K562 (cell line): Measurements from ENCODE around the gene GMDS. TPM values are rescaled to one million over a fixed set of nuclear protein-coding genes. Genes with fewer than 3 reads are reported as not detected.

ENCODE experiments used
- ATAC-seq: fragments of 200-7000 bp; cut with Tn5 transposase; 3 replicates; pipeline ENCODE4 v1.9.1; 2020; ENCODE audit warnings: moderate library complexity
- BruUV-seq: library from RNA; stranded (reverse); fragments of 400-500 nt; replicated peaks from 2 replicates; lab custom pipeline; 2021; lab: Mats Ljungman, UMichigan
- CTCF ChIA-PET: fragments of 300-600 bp; formaldehyde crosslinking; extraction: SDS; loops from one replicate; lab custom pipeline; 2021; ENCODE audit warnings: low intra/inter-chr PET ratio; lab: Yijun Ruan, JAX
- POLR2A ChIA-PET: fragments of 300-600, 350-650 bp; sonication (Branson Sonifier 250); formaldehyde crosslinking; extraction: SDS; loops from one replicate; lab custom pipeline; 2021; ENCODE audit warnings: antibody characterized with exemption, inconsistent platforms; lab: Yijun Ruan, JAX
- DNase-seq, 4 experiments: peaks; one replicate each; pipeline versions ENCODE4 v3.0.0 to v3.0.0-alpha.2; 2011 to 2018; ENCODE audit warnings: low spot score in 3 of 4, mixed read lengths in 3 of 4; ENCODE audit errors: extremely low read depth in 1 of 4
- FAIRE-seq: peaks from 2 replicates; lab custom pipeline; 2011; peaks lifted over from hg19 to GRCh38; lab: Jason Lieb, UNC
- H2AFZ ChIP-seq: 2 replicates; pipeline ENCODE4 v1.6.0; 2011; ENCODE audit warnings: low read depth, low read length, control low read depth, inconsistent platforms
- H3K27ac ChIP-seq: fragments of 200-600 bp; 3 replicates; pipeline ENCODE4 v1.8.0; 2011; ENCODE audit warnings: low read depth, mild to moderate bottlenecking, control low read depth, inconsistent platforms, low read length, moderate library complexity, mixed read lengths; ENCODE audit errors: extremely low read depth
- H3K27me3 ChIP-seq, 2 experiments: fragments of 300-600 bp in 1 of 2; 2 replicates in 1 of 2; 3 replicates in 1 of 2; pipeline versions ENCODE4 v1.6.0 to v1.8.0; 2011; ENCODE audit warnings: inconsistent platforms in 2 of 2, low read length in 2 of 2, mild to moderate bottlenecking in 1 of 2, mixed read lengths in 1 of 2, moderate library complexity in 1 of 2; ENCODE audit not compliant: control insufficient read depth in 2 of 2, insufficient read depth in 2 of 2
- H3K36me3 ChIP-seq: fragments of 300-600 bp; 3 replicates; pipeline ENCODE4 v1.8.0; 2011; ENCODE audit warnings: mild to moderate bottlenecking, low read length, inconsistent platforms; ENCODE audit not compliant: control insufficient read depth, insufficient read depth
- H3K4me1 ChIP-seq, 2 experiments: fragments of 200-600 bp in 1 of 2; replicated peaks in 1 of 2; 2 replicates in 1 of 2; 3 replicates in 1 of 2; pipeline versions ENCODE4 v1.5.1 to v1.8.0; 2011; ENCODE audit warnings: inconsistent platforms in 2 of 2, low read length in 2 of 2, mild to moderate bottlenecking in 1 of 2, mixed read lengths in 1 of 2, moderate library complexity in 1 of 2; ENCODE audit not compliant: control insufficient read depth in 2 of 2, insufficient read depth in 2 of 2
- H3K4me2 ChIP-seq: 2 replicates; pipeline ENCODE4 v1.6.1; 2011; ENCODE audit warnings: low read length, control low read depth, inconsistent platforms, mixed read lengths; ENCODE audit not compliant: insufficient read depth
- H3K4me3 ChIP-seq: fragments of 200-600 bp; sonication (generic), shearing (Covaris generic); 2 replicates; pipeline ENCODE4 v1.5.1; 2016; ENCODE audit warnings: control low read depth, inconsistent platforms
- H3K79me2 ChIP-seq: fragments of 200-600 bp; 3 replicates; pipeline ENCODE4 v1.8.0; 2011; ENCODE audit warnings: low read length, inconsistent platforms; ENCODE audit not compliant: control insufficient read depth, insufficient read depth
- H3K9ac ChIP-seq, 2 experiments: 2 replicates each; pipeline versions ENCODE4 v1.6.0 to v1.6.1; 2011; ENCODE audit warnings: low read depth in 2 of 2, low read length in 2 of 2, control low read depth in 1 of 2, inconsistent platforms in 1 of 2, mild to moderate bottlenecking in 1 of 2, mixed read lengths in 1 of 2; ENCODE audit not compliant: insufficient read depth in 1 of 2
- H3K9me1 ChIP-seq: one replicate; pipeline ENCODE4 v1.6.0; 2011; ENCODE audit warnings: inconsistent platforms, mild to moderate bottlenecking, low read length, moderate library complexity; ENCODE audit not compliant: control insufficient read depth, insufficient read depth
- H3K9me3 ChIP-seq: replicated peaks from 2 replicates; pipeline ENCODE4 v1.5.1; 2011; ENCODE audit warnings: low read depth, low read length, inconsistent platforms; ENCODE audit not compliant: control insufficient read depth, insufficient read depth
- H4K20me1 ChIP-seq: replicated peaks from 2 replicates; pipeline ENCODE4 v1.6.1; 2011; ENCODE audit warnings: low read length, inconsistent platforms, mixed read lengths; ENCODE audit not compliant: control insufficient read depth, insufficient read depth
- BRCA1 ChIP-seq, 2 experiments: fragments of 450-650 bp in 1 of 2; sonication (generic) in 1 of 2; formaldehyde crosslinking in 1 of 2; IDR thresholded peaks; 2 replicates each; pipeline versions ENCODE4 v1.5.0 to v1.6.1; 2017 to 2020; ENCODE audit warnings: mild to moderate bottlenecking in 1 of 2, missing genetic modification reagents in 1 of 2
- HMG20A ChIP-seq: fragments of 450-650 bp; formaldehyde crosslinking; conservative IDR thresholded peaks from 2 replicates; pipeline ENCODE4 v1.4.0; 2020; ENCODE audit warnings: mild to moderate bottlenecking, mixed read lengths
- HNRNPUL1 ChIP-seq: fragments of 200-400 bp; formaldehyde crosslinking; IDR thresholded peaks from 2 replicates; pipeline ENCODE4 v1.6.1; 2017; ENCODE audit warnings: low read length
- MCM7 ChIP-seq, 2 experiments: fragments of 450-650 bp; IDR thresholded peaks; 2 replicates each; pipeline ENCODE4 v1.6.1; 2016 to 2018
- PHF21A ChIP-seq: fragments of 450-650 bp; IDR thresholded peaks from 2 replicates; pipeline ENCODE4 v1.6.1; 2017; ENCODE audit warnings: low read depth, borderline replicate concordance
- RAD51 ChIP-seq: fragments of 450-650 bp; IDR thresholded peaks from 2 replicates; pipeline ENCODE4 v1.7.1; 2016; ENCODE audit warnings: low read depth, mild to moderate bottlenecking, borderline replicate concordance
- SMARCA4 ChIP-seq: fragments of 450-650 bp; IDR thresholded peaks from 2 replicates; pipeline ENCODE4 v1.6.1; 2016
- SRSF1 ChIP-seq: fragments of 200-400 bp; formaldehyde crosslinking; IDR thresholded peaks from 2 replicates; pipeline ENCODE4 v1.6.1; 2017; ENCODE audit warnings: mild to moderate bottlenecking, low read depth, low read length, moderate library complexity
- TAL1 ChIP-seq: fragments of 450-650 bp; IDR thresholded peaks from 2 replicates; pipeline ENCODE4 v1.6.1; 2016; ENCODE audit warnings: mild to moderate bottlenecking
- TCF7L2 ChIP-seq: fragments of 150-350 bp; IDR thresholded peaks from 2 replicates; pipeline ENCODE4 v1.6.1; 2016; ENCODE audit warnings: low read depth, mild to moderate bottlenecking, low read length, moderate library complexity
- ZNF699 ChIP-seq: fragments of 250-450 bp; sonication (Bioruptor Pico); IDR thresholded peaks from 2 replicates; pipeline ENCODE4 v1.8.0; 2021; ENCODE audit warnings: mild to moderate bottlenecking, moderate library complexity; ENCODE audit not compliant: insufficient replicate concordance
- WGBS: fragments of 100-300 bp; shearing (Covaris generic); methylation state at CpG from one replicate; pipeline ENCODE4 v1.1.6; 2016; ENCODE audit warnings: low coverage, mixed read lengths; ENCODE audit not compliant: insufficient coverage; ENCODE audit errors: missing lambda C conversion rate; 5-methylcytosine and 5-hydroxymethylcytosine counted together
- in situ Hi-C: fragments of 300-500 bp; cut with MboI; formaldehyde crosslinking; loops from 4 replicates; pipeline ENCODE4 v1.15.0; 2018; ENCODE audit warnings: inconsistent platforms, mixed read lengths
- intact Hi-C: fragments of 100-400 bp; cut with micrococcal nuclease; formaldehyde crosslinking; loops from 2 replicates; pipeline ENCODE4 v1.14.2; 2022
- polyA plus RNA-seq, 8 experiments: library from polyadenylated mRNA; depleted of rRNA in 4 of 8; stranded (reverse) in 5 of 8; unstranded in 3 of 8; fragments of >200 nt; fragmentation: Nextera tagmentation in 2 of 8; fragmentation: Illumina TruSeq in 1 of 8; extraction: Ambion mirVana in 2 of 8; extraction: Trizol in 1 of 8; gene quantifications; 2 replicates each; pipeline versions ENCODE4 v1.2.1 to v1.2.3, GENCODE V29; 2011 to 2014; ENCODE audit warnings: inconsistent platforms in 1 of 8, missing spikeins in 1 of 8
- total RNA-seq, 7 experiments: library from RNA; depleted of rRNA in 6 of 7; stranded (reverse); fragments of >200 nt in 6 of 7; fragmentation: Illumina TruSeq in 2 of 7; extraction: Trizol in 2 of 7; gene quantifications; 2 replicates each; pipeline versions ENCODE4 v1.2.1 to v1.2.3, GENCODE V29; 2011 to 2021; ENCODE audit warnings: low replicate concordance in 1 of 7
- TF ChIP-seq, protein P1 (sequence below): sonication (generic); formaldehyde crosslinking; IDR thresholded peaks from 2 replicates; pipeline ENCODE4 v1.8.0; 2022; ENCODE audit warnings: mild to moderate bottlenecking, low read depth, missing genetic modification reagents
- TF ChIP-seq, protein P2 (sequence below), 2 experiments: fragments of 450-650 bp; IDR thresholded peaks; 2 replicates each; pipeline ENCODE4 v1.6.1; 2016; ENCODE audit warnings: mild to moderate bottlenecking in 2 of 2, borderline replicate concordance in 1 of 2, low read depth in 1 of 2, moderate library complexity in 1 of 2

GMDS gene
- total and polyA plus RNA-seq, 9 of the 15 experiments (the other 6 are each of a cell fraction or from before 2014, with no cell fraction given): 0.48 to 31.8 (median 13.4) TPM

DNA sequence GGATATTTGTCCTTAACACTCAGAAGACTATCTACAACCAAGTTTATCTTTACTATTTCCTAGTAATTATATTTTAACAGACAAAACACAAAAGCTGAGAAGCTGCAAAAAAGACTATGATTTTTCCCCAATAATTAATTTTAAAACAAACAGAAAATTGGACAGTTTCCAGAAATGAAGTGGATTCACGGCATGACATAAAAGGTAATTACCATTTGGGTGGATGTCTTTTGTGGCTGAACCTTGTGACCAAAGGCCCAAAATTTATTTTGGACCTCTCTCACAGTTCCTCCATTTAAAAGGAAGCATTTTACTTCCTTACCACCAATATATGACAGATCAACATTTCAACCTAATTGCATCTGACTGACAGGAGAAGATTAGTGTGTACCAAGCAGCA is 90.2 kb downstream of the GMDS start (continued):
- TF ChIP-seq, protein P1, sequence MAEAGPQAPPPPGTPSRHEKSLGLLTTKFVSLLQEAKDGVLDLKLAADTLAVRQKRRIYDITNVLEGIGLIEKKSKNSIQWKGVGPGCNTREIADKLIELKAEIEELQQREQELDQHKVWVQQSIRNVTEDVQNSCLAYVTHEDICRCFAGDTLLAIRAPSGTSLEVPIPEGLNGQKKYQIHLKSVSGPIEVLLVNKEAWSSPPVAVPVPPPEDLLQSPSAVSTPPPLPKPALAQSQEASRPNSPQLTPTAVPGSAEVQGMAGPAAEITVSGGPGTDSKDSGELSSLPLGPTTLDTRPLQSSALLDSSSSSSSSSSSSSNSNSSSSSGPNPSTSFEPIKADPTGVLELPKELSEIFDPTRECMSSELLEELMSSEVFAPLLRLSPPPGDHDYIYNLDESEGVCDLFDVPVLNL (CRISPR knock-in tag): no peak
- no peak for TF ChIP-seq RAD51
- TF ChIP-seq PHF21A: no peak
- TF ChIP-seq TAL1: no peak

DNA sequence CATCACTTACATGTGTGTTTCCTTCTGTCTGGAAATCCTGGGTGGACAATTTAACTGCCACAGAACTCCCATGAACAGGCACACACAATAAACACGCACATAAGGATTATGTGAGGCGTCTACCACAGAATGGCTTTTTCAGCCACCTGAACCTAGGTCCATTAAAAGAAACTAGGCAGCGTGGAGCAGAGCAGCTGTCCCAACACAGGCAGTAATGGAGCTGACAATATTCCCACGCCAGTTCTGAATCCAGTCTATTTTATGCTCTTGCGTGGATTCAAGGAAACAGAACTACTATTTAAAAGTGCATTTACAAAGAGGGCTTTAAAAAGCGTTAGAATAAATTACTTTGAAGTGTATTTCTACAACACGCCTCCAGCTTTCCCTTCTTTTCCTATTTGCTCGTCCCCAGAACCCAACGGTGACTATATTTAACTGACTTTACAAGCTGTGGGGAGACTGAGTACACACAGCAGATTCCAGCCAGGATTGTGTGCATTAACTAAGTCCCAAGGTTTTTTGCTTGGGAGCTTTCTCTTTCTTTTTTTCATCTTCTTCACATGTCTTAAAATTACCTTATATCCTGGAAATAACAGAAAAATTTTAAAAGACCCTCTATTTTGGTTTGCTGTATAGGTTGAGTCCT is 95.9 kb downstream of the GMDS start:
- no peak overlapping the region for H3K4me3 ChIP-seq
- BruUV-seq: no TSS peak
- DNase-seq (no peak), ATAC-seq (no peak), FAIRE-seq (no peak)
- no peak overlapping the region for H3K27ac ChIP-seq
- POLR2A ChIA-PET: no interaction called here
- no peak overlapping the region for H3K9ac ChIP-seq
- no peaks in the 10 kb centered on the region; the same call in 1 of the 2 replicates for H4K20me1 ChIP-seq
- no peaks in the 10 kb centered on the region for H3K9me3 ChIP-seq
- no peak for TF ChIP-seq MCM7 (IDR thresholded peaks at IDR 0.05)
- no peak for TF ChIP-seq ZNF699 (CRISPR knock-in tag)
- no peak for TF ChIP-seq SMARCA4
- TF ChIP-seq HNRNPUL1: no peak
- TF ChIP-seq TCF7L2: no peak
- no peak for TF ChIP-seq BRCA1 (IDR thresholded peaks at IDR 0.05)
- no peak for TF ChIP-seq BRCA1 (CRISPR knock-in tag; IDR thresholded peaks at IDR 0.05)
- no peak for TF ChIP-seq SRSF1
- TF ChIP-seq, protein P2, sequence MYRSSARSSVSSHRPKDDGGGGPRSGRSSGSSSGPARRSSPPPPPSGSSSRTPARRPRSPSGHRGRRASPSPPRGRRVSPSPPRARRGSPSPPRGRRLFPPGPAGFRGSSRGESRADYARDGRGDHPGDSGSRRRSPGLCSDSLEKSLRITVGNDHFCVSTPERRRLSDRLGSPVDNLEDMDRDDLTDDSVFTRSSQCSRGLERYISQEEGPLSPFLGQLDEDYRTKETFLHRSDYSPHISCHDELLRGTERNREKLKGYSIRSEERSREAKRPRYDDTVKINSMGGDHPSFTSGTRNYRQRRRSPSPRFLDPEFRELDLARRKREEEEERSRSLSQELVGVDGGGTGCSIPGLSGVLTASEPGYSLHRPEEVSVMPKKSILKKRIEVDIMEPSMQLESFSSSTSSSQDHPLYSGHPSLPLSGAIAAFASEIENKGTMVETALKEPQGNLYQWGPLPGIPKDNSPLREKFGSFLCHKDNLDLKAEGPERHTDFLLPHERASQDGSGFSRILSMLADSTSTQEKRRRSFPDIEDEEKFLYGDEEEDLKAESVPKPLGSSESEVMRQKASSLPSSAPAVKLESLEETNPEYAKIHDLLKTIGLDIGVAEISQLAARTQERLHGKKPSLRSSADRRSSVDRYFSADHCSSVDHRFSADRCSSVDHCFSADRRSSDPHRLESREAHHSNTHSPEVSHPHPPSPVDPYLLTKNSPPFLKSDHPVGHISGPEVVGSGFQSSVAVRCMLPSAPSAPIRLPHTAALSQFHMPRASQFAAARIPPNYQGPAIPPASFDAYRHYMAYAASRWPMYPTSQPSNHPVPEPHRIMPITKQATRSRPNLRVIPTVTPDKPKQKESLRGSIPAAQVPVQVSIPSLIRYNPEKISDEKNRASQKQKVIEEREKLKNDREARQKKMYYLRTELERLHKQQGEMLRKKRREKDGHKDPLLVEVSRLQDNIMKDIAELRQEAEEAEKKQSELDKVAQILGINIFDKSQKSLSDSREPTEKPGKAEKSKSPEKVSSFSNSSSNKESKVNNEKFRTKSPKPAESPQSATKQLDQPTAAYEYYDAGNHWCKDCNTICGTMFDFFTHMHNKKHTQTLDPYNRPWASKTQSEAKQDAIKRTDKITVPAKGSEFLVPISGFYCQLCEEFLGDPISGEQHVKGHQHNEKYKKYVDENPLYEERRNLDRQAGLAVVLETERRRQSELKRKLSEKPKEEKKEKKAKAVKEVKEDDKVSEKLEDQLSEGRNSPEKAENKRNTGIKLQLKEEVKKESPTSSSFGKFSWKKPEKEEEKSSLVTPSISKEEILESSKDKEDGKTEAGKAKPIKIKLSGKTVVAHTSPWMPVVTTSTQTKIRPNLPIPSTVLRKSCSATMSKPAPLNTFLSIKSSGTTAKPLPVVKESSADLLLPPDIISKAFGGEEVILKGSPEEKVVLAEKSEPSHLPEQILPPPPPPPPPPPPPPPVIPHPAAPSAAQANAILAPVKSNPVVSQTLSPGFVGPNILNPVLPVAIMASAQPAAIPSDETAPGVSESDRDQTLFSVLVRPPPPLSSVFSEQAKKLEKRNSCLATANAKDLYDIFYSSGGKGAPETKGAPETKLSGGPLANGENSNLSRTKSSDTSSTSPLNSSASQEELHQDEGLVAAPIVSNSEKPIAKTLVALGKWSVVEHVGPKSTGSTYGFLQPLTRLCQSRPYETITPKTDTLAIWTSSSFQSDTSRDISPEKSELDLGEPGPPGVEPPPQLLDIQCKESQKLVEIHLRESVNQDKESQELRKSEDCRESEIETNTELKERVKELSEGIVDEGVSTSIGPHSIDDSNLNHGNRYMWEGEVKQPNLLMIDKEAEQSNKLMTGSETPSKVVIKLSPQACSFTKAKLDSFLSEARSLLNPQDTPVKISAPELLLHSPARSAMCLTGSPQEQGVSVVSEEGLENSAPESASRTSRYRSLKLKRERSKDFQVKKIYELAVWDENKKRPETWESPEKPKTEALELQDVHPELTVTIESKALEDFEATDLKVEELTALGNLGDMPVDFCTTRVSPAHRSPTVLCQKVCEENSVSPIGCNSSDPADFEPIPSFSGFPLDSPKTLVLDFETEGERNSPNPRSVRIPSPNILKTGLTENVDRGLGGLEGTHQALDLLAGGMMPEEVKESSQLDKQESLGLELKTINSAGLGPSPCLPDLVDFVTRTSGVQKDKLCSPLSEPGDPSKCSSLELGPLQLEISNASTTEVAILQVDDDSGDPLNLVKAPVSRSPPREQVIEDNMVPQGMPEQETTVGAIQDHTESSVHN (IDR thresholded peaks at IDR 0.05; ENCODE audit: borderline replicate concordance in 1 of 2, low read depth in 1 of 2): no peak
- TF ChIP-seq HMG20A (CRISPR knock-in tag): no peak
- H3K36me3 ChIP-seq: no peaks in the 10 kb centered on the region
- no peaks in the 10 kb centered on the region for H3K9me1 ChIP-seq
- H2AFZ ChIP-seq: no peak overlapping the region
- no peaks in the 10 kb centered on the region for H3K79me2 ChIP-seq
- H3K4me2 ChIP-seq: no peak overlapping the region
- 3% methylated on average over 9 of the region's 9 CpGs for WGBS
- intact Hi-C loops: no loop called here
- in situ Hi-C loops: no loop called here
- H3K27me3 ChIP-seq: peaks cover 6% of the 10 kb centered on the region in 2 experiments; a peak in 2 of 5 replicates
- CTCF ChIA-PET: no interaction called here
- H3K4me1 ChIP-seq: no peaks in the 10 kb centered on the region
